HCT116 (cell line): ENCODE data around the gene ANKLE1.

Experiments used
- JUND ChIP-seq: IDR thresholded peaks from 2 replicates; pipeline ENCODE4 v1.6.1; 2012
- SP1 ChIP-seq: IDR thresholded peaks from 2 replicates; pipeline ENCODE4 v1.6.1; 2012; ENCODE audit warnings: low read depth
- SRF ChIP-seq: IDR thresholded peaks from 2 replicates; pipeline ENCODE4 v1.6.1; 2012; ENCODE audit warnings: low read depth
- TCF7L2 ChIP-seq: IDR thresholded peaks from 2 replicates; pipeline ENCODE4 v1.7.0; 2011; ENCODE audit warnings: borderline replicate concordance, inconsistent platforms; ENCODE audit not compliant: insufficient read depth, insufficient read length; ENCODE audit errors: extremely low read depth
- YY1 ChIP-seq: IDR thresholded peaks from 2 replicates; pipeline ENCODE4 v1.6.1; 2011; ENCODE audit warnings: low read length, low read depth, moderate library complexity, mild to moderate bottlenecking; ENCODE audit not compliant: insufficient replicate concordance; ENCODE audit errors: extremely low read depth
- TF ChIP-seq, protein P1 (sequence below), 3 experiments: fragments of 200-600 bp in 1 of 3; sonication (generic) in 1 of 3; IDR thresholded peaks in 2 of 3; conservative IDR thresholded peaks in 1 of 3; 2 replicates each; pipeline ENCODE4 v1.5.1; 2012 to 2017; ENCODE audit warnings: low read depth in 2 of 3, low read length in 2 of 3, antibody characterized with exemption in 1 of 3, borderline replicate concordance in 1 of 3, control low read depth in 1 of 3, mild to moderate bottlenecking in 1 of 3, mixed read lengths in 1 of 3, mixed run types in 1 of 3, moderate library complexity in 1 of 3; ENCODE audit not compliant: insufficient read depth in 1 of 3
- TF ChIP-seq, protein P2 (sequence below): IDR thresholded peaks from 2 replicates; pipeline ENCODE4 v1.6.1; 2012; ENCODE audit warnings: low read depth

DNA sequence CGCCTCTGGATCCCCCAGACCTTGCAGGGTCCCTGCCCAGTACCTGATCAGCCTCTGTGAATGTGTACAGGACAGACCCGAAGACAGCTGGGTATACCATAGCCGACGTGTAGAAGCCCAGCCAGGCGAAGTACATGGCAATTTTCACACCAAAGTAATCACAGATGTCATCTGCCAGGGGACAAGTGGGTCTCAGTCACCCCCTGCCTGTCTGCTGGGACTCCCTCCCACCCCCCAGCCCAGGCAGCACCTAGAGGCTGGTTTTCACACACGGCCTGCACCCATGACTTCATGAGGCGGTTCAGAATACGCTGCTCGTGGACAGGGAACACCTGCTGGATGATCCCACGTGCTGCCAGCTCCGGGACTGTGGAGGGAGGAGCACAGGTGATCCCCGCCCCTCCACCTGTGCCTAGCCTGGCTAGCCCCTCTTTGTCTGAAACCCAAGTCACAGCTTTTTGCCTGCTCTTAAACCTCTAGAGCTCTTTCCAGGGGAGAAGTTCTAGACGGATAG, 49.4 kb downstream of the ANKLE1 start:
- TF ChIP-seq SRF (no peak), YY1 (no peak), JUND (no peak), TCF7L2 (no peak), SP1 (no peak)
- TF ChIP-seq, protein P1, sequence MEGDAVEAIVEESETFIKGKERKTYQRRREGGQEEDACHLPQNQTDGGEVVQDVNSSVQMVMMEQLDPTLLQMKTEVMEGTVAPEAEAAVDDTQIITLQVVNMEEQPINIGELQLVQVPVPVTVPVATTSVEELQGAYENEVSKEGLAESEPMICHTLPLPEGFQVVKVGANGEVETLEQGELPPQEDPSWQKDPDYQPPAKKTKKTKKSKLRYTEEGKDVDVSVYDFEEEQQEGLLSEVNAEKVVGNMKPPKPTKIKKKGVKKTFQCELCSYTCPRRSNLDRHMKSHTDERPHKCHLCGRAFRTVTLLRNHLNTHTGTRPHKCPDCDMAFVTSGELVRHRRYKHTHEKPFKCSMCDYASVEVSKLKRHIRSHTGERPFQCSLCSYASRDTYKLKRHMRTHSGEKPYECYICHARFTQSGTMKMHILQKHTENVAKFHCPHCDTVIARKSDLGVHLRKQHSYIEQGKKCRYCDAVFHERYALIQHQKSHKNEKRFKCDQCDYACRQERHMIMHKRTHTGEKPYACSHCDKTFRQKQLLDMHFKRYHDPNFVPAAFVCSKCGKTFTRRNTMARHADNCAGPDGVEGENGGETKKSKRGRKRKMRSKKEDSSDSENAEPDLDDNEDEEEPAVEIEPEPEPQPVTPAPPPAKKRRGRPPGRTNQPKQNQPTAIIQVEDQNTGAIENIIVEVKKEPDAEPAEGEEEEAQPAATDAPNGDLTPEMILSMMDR (IDR thresholded peaks at IDR 0.05 in 2 of 3, conservative IDR thresholded peaks at IDR 0.05 in 1 of 3; ENCODE audit: borderline replicate concordance in 1 of 3, insufficient read depth in 1 of 3, low read depth in 2 of 3, low read length in 2 of 3), result no peak
- TF ChIP-seq, protein P2, sequence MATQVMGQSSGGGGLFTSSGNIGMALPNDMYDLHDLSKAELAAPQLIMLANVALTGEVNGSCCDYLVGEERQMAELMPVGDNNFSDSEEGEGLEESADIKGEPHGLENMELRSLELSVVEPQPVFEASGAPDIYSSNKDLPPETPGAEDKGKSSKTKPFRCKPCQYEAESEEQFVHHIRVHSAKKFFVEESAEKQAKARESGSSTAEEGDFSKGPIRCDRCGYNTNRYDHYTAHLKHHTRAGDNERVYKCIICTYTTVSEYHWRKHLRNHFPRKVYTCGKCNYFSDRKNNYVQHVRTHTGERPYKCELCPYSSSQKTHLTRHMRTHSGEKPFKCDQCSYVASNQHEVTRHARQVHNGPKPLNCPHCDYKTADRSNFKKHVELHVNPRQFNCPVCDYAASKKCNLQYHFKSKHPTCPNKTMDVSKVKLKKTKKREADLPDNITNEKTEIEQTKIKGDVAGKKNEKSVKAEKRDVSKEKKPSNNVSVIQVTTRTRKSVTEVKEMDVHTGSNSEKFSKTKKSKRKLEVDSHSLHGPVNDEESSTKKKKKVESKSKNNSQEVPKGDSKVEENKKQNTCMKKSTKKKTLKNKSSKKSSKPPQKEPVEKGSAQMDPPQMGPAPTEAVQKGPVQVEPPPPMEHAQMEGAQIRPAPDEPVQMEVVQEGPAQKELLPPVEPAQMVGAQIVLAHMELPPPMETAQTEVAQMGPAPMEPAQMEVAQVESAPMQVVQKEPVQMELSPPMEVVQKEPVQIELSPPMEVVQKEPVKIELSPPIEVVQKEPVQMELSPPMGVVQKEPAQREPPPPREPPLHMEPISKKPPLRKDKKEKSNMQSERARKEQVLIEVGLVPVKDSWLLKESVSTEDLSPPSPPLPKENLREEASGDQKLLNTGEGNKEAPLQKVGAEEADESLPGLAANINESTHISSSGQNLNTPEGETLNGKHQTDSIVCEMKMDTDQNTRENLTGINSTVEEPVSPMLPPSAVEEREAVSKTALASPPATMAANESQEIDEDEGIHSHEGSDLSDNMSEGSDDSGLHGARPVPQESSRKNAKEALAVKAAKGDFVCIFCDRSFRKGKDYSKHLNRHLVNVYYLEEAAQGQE, result no peak
